K562 (cell line): ENCODE results near the gene TP53BP1. TPM values are rescaled to one million over a fixed set of nuclear protein-coding genes. Genes with fewer than 3 reads are reported as not detected.

Experiments used
- ADNP ChIP-seq: fragments of 200-800 bp; sonication (Bioruptor generic); IDR thresholded peaks from 2 replicates; pipeline ENCODE4 v1.6.1; 2016; ENCODE audit warnings: missing genetic modification characterization, missing compliant biosample characterization
- CBFA2T3 ChIP-seq: fragments of 450-650 bp; IDR thresholded peaks from 2 replicates; pipeline ENCODE4 v1.6.1; 2017
- ELF2 ChIP-seq: fragments of 250-450 bp; sonication (Bioruptor Pico); IDR thresholded peaks from 2 replicates; pipeline ENCODE4 v1.5.0; 2021; ENCODE audit warnings: mild to moderate bottlenecking
- GTF2E2 ChIP-seq: fragments of 200-800 bp; sonication (Bioruptor generic); IDR thresholded peaks from 2 replicates; pipeline ENCODE4 v1.6.1; 2016; ENCODE audit warnings: missing genetic modification characterization, missing compliant biosample characterization
- MEF2D ChIP-seq: conservative IDR thresholded peaks from 2 replicates; pipeline ENCODE4 v1.6.1; 2016; ENCODE audit warnings: low read depth, missing genetic modification characterization, missing compliant biosample characterization
- MTA3 ChIP-seq: fragments of 450-650 bp; formaldehyde crosslinking; IDR thresholded peaks from 2 replicates; pipeline ENCODE4 v1.6.1; 2017; ENCODE audit warnings: mild to moderate bottlenecking, borderline replicate concordance
- RBM39 ChIP-seq: fragments of 200-400 bp; formaldehyde crosslinking; optimal IDR thresholded peaks from 2 replicates; pipeline ENCODE3; 2018; ENCODE audit warnings: low read depth, low read length
- TAL1 ChIP-seq: fragments of 450-650 bp; IDR thresholded peaks from 2 replicates; pipeline ENCODE4 v1.6.1; 2016; ENCODE audit warnings: mild to moderate bottlenecking
- ZBTB11 ChIP-seq, 3 experiments: fragments of 200-800 bp in 1 of 3; fragments of 250-450 bp in 1 of 3; fragments of 450-650 bp in 1 of 3; sonication (Bioruptor Pico) in 1 of 3; sonication (Bioruptor generic) in 1 of 3; formaldehyde crosslinking in 1 of 3; IDR thresholded peaks; 2 replicates each; pipeline versions ENCODE4 v1.6.1 to v1.8.0; 2016 to 2022; ENCODE audit warnings: mild to moderate bottlenecking in 2 of 3, missing genetic modification characterization in 2 of 3, missing compliant biosample characterization in 1 of 3, moderate library complexity in 1 of 3
- ZKSCAN3 ChIP-seq: fragments of 250-450 bp; sonication (Bioruptor Pico); IDR thresholded peaks from 2 replicates; pipeline ENCODE4 v1.4.0; 2020
- ZNF217 ChIP-seq: sonication (generic); formaldehyde crosslinking; IDR thresholded peaks from 2 replicates; pipeline ENCODE4 v1.8.0; 2022; ENCODE audit warnings: mild to moderate bottlenecking, missing genetic modification reagents
- ZNF318 ChIP-seq, 2 experiments: fragments of 450-650 bp; IDR thresholded peaks; 2 replicates each; pipeline ENCODE4 v1.6.1; 2016; ENCODE audit warnings: mild to moderate bottlenecking in 2 of 2, borderline replicate concordance in 1 of 2, low read depth in 1 of 2, moderate library complexity in 1 of 2
- ZNF561 ChIP-seq: fragments of 450-650 bp; formaldehyde crosslinking; conservative IDR thresholded peaks from 2 replicates; pipeline ENCODE4 v1.4.0; 2020; ENCODE audit warnings: mild to moderate bottlenecking, moderate library complexity
- polyA plus RNA-seq, 8 experiments: library from polyadenylated mRNA; depleted of rRNA in 4 of 8; stranded (reverse) in 5 of 8; unstranded in 3 of 8; fragments of >200 nt; fragmentation: Nextera tagmentation in 2 of 8; fragmentation: Illumina TruSeq in 1 of 8; extraction: Ambion mirVana in 2 of 8; extraction: Trizol in 1 of 8; gene quantifications; 2 replicates each; pipeline versions ENCODE4 v1.2.1 to v1.2.3, GENCODE V29; 2011 to 2014; ENCODE audit warnings: inconsistent platforms in 1 of 8, missing spikeins in 1 of 8
- total RNA-seq, 7 experiments: library from RNA; depleted of rRNA in 6 of 7; stranded (reverse); fragments of >200 nt in 6 of 7; fragmentation: Illumina TruSeq in 2 of 7; extraction: Trizol in 2 of 7; gene quantifications; 2 replicates each; pipeline versions ENCODE4 v1.2.1 to v1.2.3, GENCODE V29; 2011 to 2021; ENCODE audit warnings: low replicate concordance in 1 of 7

The TP53BP1 gene
- total and polyA plus RNA-seq, 9 of the 15 experiments (the other 6 are each of a cell fraction or from before 2014, with no cell fraction given), result 5.7 to 63.3 (median 30.9) TPM

GRCh38 chr15:43433661-43434303 lies 59.2 kb downstream of the TP53BP1 start (continued):
- TF ChIP-seq ZBTB11 (CRISPR knock-in tag; IDR thresholded peaks at IDR 0.05) (peak in 1 of 3 experiments; percentile 63; a peak in 2 of 6 replicates), ZNF318 (IDR thresholded peaks at IDR 0.05; ENCODE audit: borderline replicate concordance in 1 of 2, low read depth in 1 of 2) (0 out of 4 replicates have a peak, but pooled peaks of 1 of the 2 experiments have one; percentile 20), MEF2D (tag) (peak; percentile 43; the same call in 1 of the 2 replicates), MTA3 (peak; percentile 38; the same call in 1 of the 2 replicates), RBM39 (no peak), CBFA2T3 (peak; percentile 66), ADNP (tag) (no peak), ZNF217 (no peak), GTF2E2 (tag) (peak; percentile 53; the same call in 1 of the 2 replicates), ELF2 (CRISPR knock-in tag) (peak; percentile 56; the same call in 1 of the 2 replicates), TAL1 (peak; percentile 47), ZKSCAN3 (CRISPR knock-in tag) (no peak), ZNF561 (CRISPR knock-in tag) (no peak)
